Testis (tissue), 3 donors: Measurements from ENCODE around the gene BTBD2. TPM values are rescaled to one million over a fixed set of nuclear protein-coding genes. Genes with fewer than 3 reads are reported as not detected.

Source experiments
- DNase-seq: peaks from one replicate; pipeline ENCODE4 v3.0.0-alpha.2; 2019
- H3K27ac ChIP-seq, 2 donors: fragments of 200-600 bp; sonication (generic); one replicate each; pipeline ENCODE4 v1.5.1; 2019
- H3K27me3 ChIP-seq: fragments of 200-600 bp; sonication (generic); one replicate; pipeline ENCODE4 v1.5.1; 2019
- H3K36me3 ChIP-seq: fragments of 200-600 bp; sonication (generic); one replicate; pipeline ENCODE4 v1.5.1; 2017; ENCODE audit warnings: low read depth; ENCODE audit errors: missing control alignments
- H3K4me1 ChIP-seq: fragments of 200-600 bp; sonication (generic); one replicate; pipeline ENCODE4 v1.5.1; 2019
- H3K4me3 ChIP-seq, 2 donors: fragments of 200-600 bp; sonication (generic); one replicate each; pipeline ENCODE4 v1.5.1; 2017 to 2019
- H3K9me3 ChIP-seq: fragments of 200-600 bp; sonication (generic); one replicate; pipeline ENCODE4 v1.5.1; 2017
- POLR2A ChIP-seq: fragments of 450-650 bp; IDR thresholded peaks from one replicate; pipeline ENCODE4 v1.6.1; 2017; ENCODE audit warnings: antibody characterized with exemption, mild to moderate bottlenecking, moderate library complexity
- WGBS, 2 donors: methylation state at CpG; one replicate each; pipeline ENCODE4 v1.1.5; 2018; 5-methylcytosine and 5-hydroxymethylcytosine counted together
- intact Hi-C: fragments of 100-400 bp; cut with DNase I; formaldehyde crosslinking; loops from one replicate; pipeline ENCODE4 v1.15.1; 2023; ENCODE audit warnings: low total_unique reads
- polyA plus RNA-seq: library from polyadenylated mRNA; stranded (reverse); fragments of 350-450 nt; fragmentation: Illumina TruSeq; extraction: RNeasy Lipid Tissue Mini Kit (QIAGEN cat#74804); gene quantifications from one replicate; pipeline ENCODE4 v1.2.3, GENCODE V29; 2014; ENCODE audit warnings: low read depth, low replicate concordance; ENCODE audit not compliant: insufficient read depth
- total RNA-seq, 2 donors: library from RNA; depleted of rRNA; stranded (reverse); fragments of >200 nt; gene quantifications; one replicate each; pipeline ENCODE4 v1.2.3, GENCODE V29; 2016
- TF ChIP-seq, protein P1 (sequence below), 3 experiments: fragments of 450-650 bp in 2 of 3; fragments of 200-600 bp in 1 of 3; sonication (generic) in 1 of 3; IDR thresholded peaks; one replicate each; pipeline ENCODE4 v1.5.1; 2016 to 2019; ENCODE audit warnings: antibody characterized with exemption in 3 of 3, mild to moderate bottlenecking in 2 of 3, moderate library complexity in 1 of 3

The BTBD2 gene
- total and polyA plus RNA-seq, 3 donors from 2014 or later: 43.2 to 117 (median 61.1) TPM

DNA sequence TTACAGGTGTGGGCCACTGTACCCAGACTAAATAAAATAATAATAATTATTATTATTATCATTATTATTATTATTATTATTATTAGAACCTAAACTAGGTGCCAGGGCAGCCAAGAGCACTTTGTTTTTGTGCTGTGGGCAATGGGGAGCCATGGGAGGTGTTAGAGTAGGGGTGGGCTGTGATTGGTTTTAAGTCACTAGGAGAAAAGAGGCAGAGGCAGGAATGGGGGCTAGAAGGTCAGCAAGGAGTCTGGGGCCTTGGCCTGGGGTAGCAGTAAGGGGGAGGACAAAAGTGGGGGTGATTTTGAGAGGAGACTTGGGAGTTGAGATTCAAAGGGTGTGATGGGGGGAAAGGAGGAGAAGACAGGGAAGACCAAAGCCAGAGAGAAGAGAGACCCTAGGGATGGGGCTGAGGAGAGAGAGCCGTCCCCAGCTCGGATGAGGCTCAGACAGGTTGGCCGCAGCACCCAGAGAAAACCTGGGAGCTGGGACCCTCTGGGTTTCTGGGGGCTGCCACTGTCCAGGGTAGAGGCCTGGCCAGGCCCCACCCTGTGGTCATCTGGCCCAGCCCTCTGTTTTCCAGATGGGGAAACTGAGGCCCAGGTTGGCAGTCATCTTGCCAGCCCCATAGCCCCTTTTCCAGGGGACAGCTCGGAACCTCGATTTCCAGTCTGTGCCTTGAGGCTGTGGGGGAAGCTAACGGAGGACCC lies 17.8 kb upstream of the BTBD2 start:
- H3K36me3 ChIP-seq: no peaks in the 10 kb centered on the region
- intact Hi-C loops: no loop called here
- no peaks in the 10 kb centered on the region for H3K9me3 ChIP-seq
- H3K4me3 ChIP-seq: no peak overlapping the region
- 86 to 87% methylated on average over 3 to 6 of the region's 6 CpGs for WGBS, 2 donors
- peaks cover 17% of the 10 kb centered on the region for H3K4me1 ChIP-seq
- H3K27ac ChIP-seq: peak overlapping the region; percentile 94 to 95
- no peak for DNase-seq
- H3K27me3 ChIP-seq: no peaks in the 10 kb centered on the region
- TF ChIP-seq, protein P1, sequence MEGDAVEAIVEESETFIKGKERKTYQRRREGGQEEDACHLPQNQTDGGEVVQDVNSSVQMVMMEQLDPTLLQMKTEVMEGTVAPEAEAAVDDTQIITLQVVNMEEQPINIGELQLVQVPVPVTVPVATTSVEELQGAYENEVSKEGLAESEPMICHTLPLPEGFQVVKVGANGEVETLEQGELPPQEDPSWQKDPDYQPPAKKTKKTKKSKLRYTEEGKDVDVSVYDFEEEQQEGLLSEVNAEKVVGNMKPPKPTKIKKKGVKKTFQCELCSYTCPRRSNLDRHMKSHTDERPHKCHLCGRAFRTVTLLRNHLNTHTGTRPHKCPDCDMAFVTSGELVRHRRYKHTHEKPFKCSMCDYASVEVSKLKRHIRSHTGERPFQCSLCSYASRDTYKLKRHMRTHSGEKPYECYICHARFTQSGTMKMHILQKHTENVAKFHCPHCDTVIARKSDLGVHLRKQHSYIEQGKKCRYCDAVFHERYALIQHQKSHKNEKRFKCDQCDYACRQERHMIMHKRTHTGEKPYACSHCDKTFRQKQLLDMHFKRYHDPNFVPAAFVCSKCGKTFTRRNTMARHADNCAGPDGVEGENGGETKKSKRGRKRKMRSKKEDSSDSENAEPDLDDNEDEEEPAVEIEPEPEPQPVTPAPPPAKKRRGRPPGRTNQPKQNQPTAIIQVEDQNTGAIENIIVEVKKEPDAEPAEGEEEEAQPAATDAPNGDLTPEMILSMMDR (IDR thresholded peaks at IDR 0.05): no peak
- TF ChIP-seq POLR2A: no peak

DNA sequence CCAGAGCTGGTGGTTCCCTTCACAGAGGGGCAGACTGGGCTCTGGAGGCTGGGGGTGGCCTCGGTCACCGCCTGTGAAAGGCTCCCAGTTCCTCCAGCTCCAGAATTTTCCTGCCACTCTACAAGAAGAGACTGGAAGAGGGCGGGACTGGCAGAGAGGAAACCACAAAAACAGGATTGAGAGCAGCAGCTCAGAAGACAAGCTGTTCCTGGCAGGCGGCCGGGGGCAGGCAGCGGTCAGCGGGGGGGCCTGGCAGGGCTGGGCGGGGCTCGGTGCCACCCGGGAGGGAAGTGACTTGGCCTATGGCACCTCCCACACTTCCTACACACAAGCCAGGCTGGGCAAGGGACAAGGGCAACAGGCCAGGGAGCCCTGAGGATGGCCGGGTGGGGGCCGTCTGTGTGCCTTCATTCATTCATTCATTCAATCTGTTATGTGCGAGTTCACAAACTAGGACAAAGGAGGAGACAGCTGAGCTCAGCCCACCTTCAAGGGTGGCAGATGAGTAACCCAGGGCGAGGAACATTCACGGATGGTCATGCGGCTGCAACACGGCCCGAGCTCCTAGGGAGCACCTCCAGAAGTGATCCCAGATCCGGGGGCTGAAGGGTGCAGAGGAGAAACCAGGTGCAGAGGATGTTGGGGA lies 16.9 kb upstream of the BTBD2 start:
- H3K36me3 ChIP-seq: no peaks in the 10 kb centered on the region
- H3K4me3 ChIP-seq: no peak overlapping the region
- H3K27ac ChIP-seq: peak overlapping the region; percentile 94 to 95
- WGBS, 2 donors: 26 to 56% methylated on average over 12 to 19 of the region's 19 CpGs
- DNase-seq: peak; percentile 95
- no peaks in the 10 kb centered on the region for H3K9me3 ChIP-seq
- H3K27me3 ChIP-seq: no peaks in the 10 kb centered on the region
- intact Hi-C loops: no loop called here
- peaks cover 19% of the 10 kb centered on the region for H3K4me1 ChIP-seq
- TF ChIP-seq, protein P1 (IDR thresholded peaks at IDR 0.05): no peak
- TF ChIP-seq POLR2A: no peak

- peaks cover 17% of the 10 kb centered on the region for H3K4me1 ChIP-seq
- H3K27me3 ChIP-seq: no peaks in the 10 kb centered on the region
- H3K4me3 ChIP-seq: no peak overlapping the region
- peak overlapping the region in 1 of 2 donors; percentile 41 for H3K27ac ChIP-seq
- H3K36me3 ChIP-seq: no peaks in the 10 kb centered on the region
- 46 to 52% methylated on average over 9 of the region's 9 CpGs for WGBS, 2 donors
- TF ChIP-seq, protein P1 (IDR thresholded peaks at IDR 0.05): peak in 1 of 3 experiments; percentile 20
- no peak for TF ChIP-seq POLR2A
- DNase-seq: no peak
- intact Hi-C loops: loop anchor here (10.0 kb wide), 1 partner anchor 47 kb away; no protein-coding TSS in a partner anchor
- H3K9me3 ChIP-seq: no peaks in the 10 kb centered on the region
Measured at GRCh38 chr19:2027361-2027760, 11.8 kb upstream of the BTBD2 start.

GRCh38 chr19:2026770-2027169 lies 11.3 kb upstream of the BTBD2 start:
- no peak overlapping the region for H3K27ac ChIP-seq
- H3K9me3 ChIP-seq: no peaks in the 10 kb centered on the region

More at GRCh38 chr19:2026770-2027169, 11.3 kb upstream of the BTBD2 start:
- no peak for DNase-seq
- no peak overlapping the region for H3K4me3 ChIP-seq
- no peak for TF ChIP-seq POLR2A
- TF ChIP-seq, protein P1 (IDR thresholded peaks at IDR 0.05): no peak
- WGBS, 2 donors: 82 to 92% methylated on average over 10 of the region's 10 CpGs
- peaks cover 11% of the 10 kb centered on the region for H3K4me1 ChIP-seq
- intact Hi-C loops: loop anchor here (10.0 kb wide), 1 partner anchor 48 kb away; no protein-coding TSS in a partner anchor
- no peaks in the 10 kb centered on the region for H3K27me3 ChIP-seq
- no peaks in the 10 kb centered on the region for H3K36me3 ChIP-seq
